ENCODE results near the gene FHL3.

DNA sequence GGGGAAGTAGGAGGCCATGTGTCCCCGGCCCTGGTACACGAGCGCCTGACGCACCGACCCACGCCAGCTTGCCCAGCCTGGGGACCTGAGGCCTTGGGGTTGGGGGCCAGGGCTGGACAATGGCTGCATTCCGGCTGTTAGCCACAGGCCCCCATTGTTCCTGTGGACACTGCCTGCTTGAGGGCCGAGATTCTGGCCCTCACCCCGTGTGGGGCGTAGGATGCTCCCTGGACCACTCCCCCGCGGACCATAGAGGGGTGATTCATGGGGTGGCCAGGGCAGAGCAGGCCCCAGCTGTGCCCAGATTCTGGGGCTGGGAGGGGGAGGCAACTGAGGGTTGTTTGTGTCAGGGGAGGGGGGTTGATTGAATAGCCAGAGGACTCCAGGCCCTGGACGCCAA is 29.6 kb upstream of the FHL3 start:
- TF ChIP-seq, protein P1, sequence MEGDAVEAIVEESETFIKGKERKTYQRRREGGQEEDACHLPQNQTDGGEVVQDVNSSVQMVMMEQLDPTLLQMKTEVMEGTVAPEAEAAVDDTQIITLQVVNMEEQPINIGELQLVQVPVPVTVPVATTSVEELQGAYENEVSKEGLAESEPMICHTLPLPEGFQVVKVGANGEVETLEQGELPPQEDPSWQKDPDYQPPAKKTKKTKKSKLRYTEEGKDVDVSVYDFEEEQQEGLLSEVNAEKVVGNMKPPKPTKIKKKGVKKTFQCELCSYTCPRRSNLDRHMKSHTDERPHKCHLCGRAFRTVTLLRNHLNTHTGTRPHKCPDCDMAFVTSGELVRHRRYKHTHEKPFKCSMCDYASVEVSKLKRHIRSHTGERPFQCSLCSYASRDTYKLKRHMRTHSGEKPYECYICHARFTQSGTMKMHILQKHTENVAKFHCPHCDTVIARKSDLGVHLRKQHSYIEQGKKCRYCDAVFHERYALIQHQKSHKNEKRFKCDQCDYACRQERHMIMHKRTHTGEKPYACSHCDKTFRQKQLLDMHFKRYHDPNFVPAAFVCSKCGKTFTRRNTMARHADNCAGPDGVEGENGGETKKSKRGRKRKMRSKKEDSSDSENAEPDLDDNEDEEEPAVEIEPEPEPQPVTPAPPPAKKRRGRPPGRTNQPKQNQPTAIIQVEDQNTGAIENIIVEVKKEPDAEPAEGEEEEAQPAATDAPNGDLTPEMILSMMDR (IDR thresholded peaks at IDR 0.05): no peak
- no peak for TF ChIP-seq POLR2AphosphoS5 (IDR thresholded peaks at IDR 0.05; ENCODE audit: low read depth, low read length)
- TF ChIP-seq, protein P2, sequence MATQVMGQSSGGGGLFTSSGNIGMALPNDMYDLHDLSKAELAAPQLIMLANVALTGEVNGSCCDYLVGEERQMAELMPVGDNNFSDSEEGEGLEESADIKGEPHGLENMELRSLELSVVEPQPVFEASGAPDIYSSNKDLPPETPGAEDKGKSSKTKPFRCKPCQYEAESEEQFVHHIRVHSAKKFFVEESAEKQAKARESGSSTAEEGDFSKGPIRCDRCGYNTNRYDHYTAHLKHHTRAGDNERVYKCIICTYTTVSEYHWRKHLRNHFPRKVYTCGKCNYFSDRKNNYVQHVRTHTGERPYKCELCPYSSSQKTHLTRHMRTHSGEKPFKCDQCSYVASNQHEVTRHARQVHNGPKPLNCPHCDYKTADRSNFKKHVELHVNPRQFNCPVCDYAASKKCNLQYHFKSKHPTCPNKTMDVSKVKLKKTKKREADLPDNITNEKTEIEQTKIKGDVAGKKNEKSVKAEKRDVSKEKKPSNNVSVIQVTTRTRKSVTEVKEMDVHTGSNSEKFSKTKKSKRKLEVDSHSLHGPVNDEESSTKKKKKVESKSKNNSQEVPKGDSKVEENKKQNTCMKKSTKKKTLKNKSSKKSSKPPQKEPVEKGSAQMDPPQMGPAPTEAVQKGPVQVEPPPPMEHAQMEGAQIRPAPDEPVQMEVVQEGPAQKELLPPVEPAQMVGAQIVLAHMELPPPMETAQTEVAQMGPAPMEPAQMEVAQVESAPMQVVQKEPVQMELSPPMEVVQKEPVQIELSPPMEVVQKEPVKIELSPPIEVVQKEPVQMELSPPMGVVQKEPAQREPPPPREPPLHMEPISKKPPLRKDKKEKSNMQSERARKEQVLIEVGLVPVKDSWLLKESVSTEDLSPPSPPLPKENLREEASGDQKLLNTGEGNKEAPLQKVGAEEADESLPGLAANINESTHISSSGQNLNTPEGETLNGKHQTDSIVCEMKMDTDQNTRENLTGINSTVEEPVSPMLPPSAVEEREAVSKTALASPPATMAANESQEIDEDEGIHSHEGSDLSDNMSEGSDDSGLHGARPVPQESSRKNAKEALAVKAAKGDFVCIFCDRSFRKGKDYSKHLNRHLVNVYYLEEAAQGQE (IDR thresholded peaks at IDR 0.05; ENCODE audit: insufficient read depth in 1 of 2, low read depth in 2 of 2, low read length in 1 of 2): no peak
- TF ChIP-seq TCF7L2 (IDR thresholded peaks at IDR 0.05; ENCODE audit: low read depth, low read length): no peak
